WTC11 (cell line): ENCODE measurements around the gene CRACDL. TPM values are rescaled to one million over a fixed set of nuclear protein-coding genes. Genes with fewer than 3 reads are reported as not detected.

Experiments used
- ATAC-seq: fragments of 200-7000 bp; cut with Tn5 transposase; 2 replicates; pipeline ENCODE4 v1.10.0; 2021; ENCODE audit warnings: mild to moderate bottlenecking, moderate library complexity
- CTCF ChIA-PET: fragments of 300-600 bp; sonication (Branson Sonifier 250); formaldehyde crosslinking; loops from one replicate; lab custom pipeline; 2021; ENCODE audit warnings: antibody characterized with exemption; lab: Charles Lee
- POLR2A ChIA-PET: fragments of 350-600 bp; sonication (Branson Sonifier 250); formaldehyde crosslinking; loops from one replicate; lab custom pipeline; 2021; ENCODE audit warnings: antibody characterized with exemption; lab: Charles Lee
- DNase-seq: peaks from one replicate; pipeline ENCODE4 v3.0.0; 2021; ENCODE audit warnings: low spot score
- H3K27ac Mint-ChIP-seq: 2 replicates; pipeline ENCODE4 v1.8.0; 2021; ENCODE audit warnings: mixed read lengths
- H3K27me3 Mint-ChIP-seq: 2 replicates; pipeline ENCODE4 v1.8.0; 2021; ENCODE audit warnings: low read depth, mild to moderate bottlenecking, moderate library complexity, mixed read lengths
- H3K36me3 Mint-ChIP-seq: 2 replicates; pipeline ENCODE4 v1.8.0; 2021; ENCODE audit warnings: mixed read lengths
- H3K4me1 Mint-ChIP-seq: 2 replicates; pipeline ENCODE4 v1.8.0; 2022; ENCODE audit warnings: mixed read lengths
- H3K4me3 Mint-ChIP-seq: 2 replicates; pipeline ENCODE4 v1.8.0; 2021; ENCODE audit warnings: mild to moderate bottlenecking, moderate library complexity, mixed read lengths
- H3K9me3 Mint-ChIP-seq: 2 replicates; pipeline ENCODE4 v1.8.0; 2021; ENCODE audit warnings: mixed read lengths
- CBFB ChIP-seq: sonication (generic); formaldehyde crosslinking; IDR thresholded peaks from 2 replicates; pipeline ENCODE4 v1.8.1; 2022; ENCODE audit warnings: mild to moderate bottlenecking, low read depth, missing genetic modification reagents
- CREB1 ChIP-seq: sonication (generic); formaldehyde crosslinking; IDR thresholded peaks from 2 replicates; pipeline ENCODE4 v1.8.0; 2023; ENCODE audit warnings: mild to moderate bottlenecking, missing genetic modification reagents
- FOXJ3 ChIP-seq: sonication (generic); formaldehyde crosslinking; IDR thresholded peaks from 2 replicates; pipeline ENCODE4 v1.9.0; 2021; ENCODE audit warnings: missing genetic modification reagents, mild to moderate bottlenecking, borderline replicate concordance
- IRF2 ChIP-seq: sonication (generic); formaldehyde crosslinking; IDR thresholded peaks from 2 replicates; pipeline ENCODE4 v1.8.0; 2022; ENCODE audit warnings: low read depth, missing genetic modification reagents, borderline replicate concordance
- JAZF1 ChIP-seq: fragments of 250-450 bp; sonication (Bioruptor Pico); IDR thresholded peaks from 2 replicates; pipeline ENCODE4 v1.9.0; 2021; ENCODE audit warnings: moderate library complexity, mild to moderate bottlenecking, inconsistent platforms
- KAT7 ChIP-seq: sonication (generic); formaldehyde crosslinking; IDR thresholded peaks from 2 replicates; pipeline ENCODE4 v1.8.1; 2023; ENCODE audit warnings: missing genetic modification reagents, mild to moderate bottlenecking, borderline replicate concordance
- MXD4 ChIP-seq: fragments of 250-450 bp; sonication (Bioruptor Pico); IDR thresholded peaks from 2 replicates; pipeline ENCODE4 v1.8.0; 2021; ENCODE audit warnings: mild to moderate bottlenecking, moderate library complexity, borderline replicate concordance
- NR3C1 ChIP-seq: sonication (generic); formaldehyde crosslinking; conservative IDR thresholded peaks from 2 replicates; pipeline ENCODE4 v1.8.1; 2023; ENCODE audit warnings: low read depth, mild to moderate bottlenecking, missing genetic modification reagents
- SMAD4 ChIP-seq: sonication (generic); formaldehyde crosslinking; IDR thresholded peaks from 2 replicates; pipeline ENCODE4 v1.8.0; 2022; ENCODE audit warnings: mild to moderate bottlenecking, missing genetic modification reagents
- TP53 ChIP-seq: sonication (generic); formaldehyde crosslinking; IDR thresholded peaks from 2 replicates; pipeline ENCODE4 v1.8.1; 2023; ENCODE audit warnings: mild to moderate bottlenecking, missing genetic modification reagents
- ZNF232 ChIP-seq: sonication (generic); formaldehyde crosslinking; IDR thresholded peaks from 2 replicates; pipeline ENCODE4 v1.8.0; 2022; ENCODE audit warnings: mild to moderate bottlenecking, missing genetic modification reagents
- ZNF317 ChIP-seq: sonication (generic); formaldehyde crosslinking; IDR thresholded peaks from 2 replicates; pipeline ENCODE4 v1.8.1; 2023; ENCODE audit warnings: low read depth, mild to moderate bottlenecking, moderate library complexity, missing genetic modification reagents, borderline replicate concordance
- ZNF396 ChIP-seq: fragments of 250-450 bp; sonication (Bioruptor Pico); IDR thresholded peaks from 2 replicates; pipeline ENCODE4 v1.8.0; 2021; ENCODE audit warnings: mild to moderate bottlenecking, moderate library complexity, borderline replicate concordance
- ZNF423 ChIP-seq: fragments of 250-450 bp; sonication (Bioruptor Pico); IDR thresholded peaks from 2 replicates; pipeline ENCODE4 v2.1.2; 2022; ENCODE audit warnings: mild to moderate bottlenecking, moderate library complexity
- total RNA-seq: library from RNA; stranded (reverse); gene quantifications from 3 replicates; pipeline ENCODE4 v1.2.3, GENCODE V29; 2021
- TF ChIP-seq, protein P1 (sequence below): fragments of 250-450 bp; sonication (Bioruptor Pico); IDR thresholded peaks from 2 replicates; pipeline ENCODE4 v1.9.0; 2021; ENCODE audit warnings: mild to moderate bottlenecking, borderline replicate concordance
- TF ChIP-seq, protein P2 (sequence below): fragments of 250-450 bp; sonication (Bioruptor Pico); IDR thresholded peaks from 2 replicates; pipeline ENCODE4 v1.9.0; 2021; ENCODE audit warnings: mild to moderate bottlenecking

Gene CRACDL
- total RNA-seq, 1 experiment from 2014 or later: 0.72 TPM

DNA sequence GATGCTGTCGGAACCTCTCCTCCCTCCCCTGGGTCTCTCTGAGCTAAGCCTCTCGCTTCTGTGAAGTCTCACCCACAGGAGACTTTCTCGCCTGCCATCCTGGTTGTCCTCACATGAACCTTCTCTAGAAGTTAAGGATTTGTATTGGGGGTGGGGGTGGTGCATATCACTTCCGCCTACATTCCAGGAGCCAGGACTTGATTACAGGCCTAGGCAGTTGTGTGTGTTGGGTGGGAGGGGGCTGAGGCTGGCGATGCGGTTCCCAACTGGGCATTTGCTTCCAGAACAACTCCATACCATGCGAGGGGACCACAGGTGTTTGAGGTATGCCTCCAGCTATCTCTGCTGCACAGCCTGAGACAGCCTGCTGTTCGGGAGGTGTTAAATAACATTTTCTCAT, 148.3 kb downstream of the CRACDL start (continued):
- TF ChIP-seq NR3C1 (CRISPR knock-in tag) (no peak), MXD4 (no peak), ZNF423 (CRISPR knock-in tag) (no peak)
- TF ChIP-seq, protein P1, sequence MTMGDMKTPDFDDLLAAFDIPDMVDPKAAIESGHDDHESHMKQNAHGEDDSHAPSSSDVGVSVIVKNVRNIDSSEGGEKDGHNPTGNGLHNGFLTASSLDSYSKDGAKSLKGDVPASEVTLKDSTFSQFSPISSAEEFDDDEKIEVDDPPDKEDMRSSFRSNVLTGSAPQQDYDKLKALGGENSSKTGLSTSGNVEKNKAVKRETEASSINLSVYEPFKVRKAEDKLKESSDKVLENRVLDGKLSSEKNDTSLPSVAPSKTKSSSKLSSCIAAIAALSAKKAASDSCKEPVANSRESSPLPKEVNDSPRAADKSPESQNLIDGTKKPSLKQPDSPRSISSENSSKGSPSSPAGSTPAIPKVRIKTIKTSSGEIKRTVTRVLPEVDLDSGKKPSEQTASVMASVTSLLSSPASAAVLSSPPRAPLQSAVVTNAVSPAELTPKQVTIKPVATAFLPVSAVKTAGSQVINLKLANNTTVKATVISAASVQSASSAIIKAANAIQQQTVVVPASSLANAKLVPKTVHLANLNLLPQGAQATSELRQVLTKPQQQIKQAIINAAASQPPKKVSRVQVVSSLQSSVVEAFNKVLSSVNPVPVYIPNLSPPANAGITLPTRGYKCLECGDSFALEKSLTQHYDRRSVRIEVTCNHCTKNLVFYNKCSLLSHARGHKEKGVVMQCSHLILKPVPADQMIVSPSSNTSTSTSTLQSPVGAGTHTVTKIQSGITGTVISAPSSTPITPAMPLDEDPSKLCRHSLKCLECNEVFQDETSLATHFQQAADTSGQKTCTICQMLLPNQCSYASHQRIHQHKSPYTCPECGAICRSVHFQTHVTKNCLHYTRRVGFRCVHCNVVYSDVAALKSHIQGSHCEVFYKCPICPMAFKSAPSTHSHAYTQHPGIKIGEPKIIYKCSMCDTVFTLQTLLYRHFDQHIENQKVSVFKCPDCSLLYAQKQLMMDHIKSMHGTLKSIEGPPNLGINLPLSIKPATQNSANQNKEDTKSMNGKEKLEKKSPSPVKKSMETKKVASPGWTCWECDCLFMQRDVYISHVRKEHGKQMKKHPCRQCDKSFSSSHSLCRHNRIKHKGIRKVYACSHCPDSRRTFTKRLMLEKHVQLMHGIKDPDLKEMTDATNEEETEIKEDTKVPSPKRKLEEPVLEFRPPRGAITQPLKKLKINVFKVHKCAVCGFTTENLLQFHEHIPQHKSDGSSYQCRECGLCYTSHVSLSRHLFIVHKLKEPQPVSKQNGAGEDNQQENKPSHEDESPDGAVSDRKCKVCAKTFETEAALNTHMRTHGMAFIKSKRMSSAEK (CRISPR knock-in tag): no peak

DNA sequence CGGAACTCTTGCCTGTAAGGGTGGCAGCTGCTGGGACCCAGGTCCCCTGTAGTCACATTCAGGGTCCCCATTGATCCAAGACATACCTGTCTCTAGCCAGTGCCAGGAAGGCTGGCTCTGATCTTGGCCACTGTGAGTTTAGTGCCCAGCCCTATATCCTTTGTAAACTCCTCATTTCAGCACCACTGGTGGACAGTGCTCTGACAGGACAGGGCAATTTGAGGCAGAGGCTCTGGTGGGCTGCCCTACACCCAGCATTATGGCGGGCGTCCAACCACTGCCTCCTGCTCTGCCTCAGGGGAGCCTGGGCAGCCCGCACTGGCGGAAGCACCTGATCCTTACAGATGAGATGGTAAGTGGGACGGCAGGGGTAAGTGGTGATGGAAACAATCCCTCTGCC, 149.8 kb downstream of the CRACDL start:
- H3K27ac Mint-ChIP-seq: no peak overlapping the region
- peaks cover 16% of the 10 kb centered on the region for H3K9me3 Mint-ChIP-seq
- H3K4me1 Mint-ChIP-seq: peaks cover 5% of the 10 kb centered on the region
- H3K36me3 Mint-ChIP-seq: peaks cover 12% of the 10 kb centered on the region
- H3K27me3 Mint-ChIP-seq: peaks cover 5% of the 10 kb centered on the region; the same call in 1 of the 2 replicates
- TF ChIP-seq ZNF232 (CRISPR knock-in tag) (no peak), CBFB (CRISPR knock-in tag) (no peak), CREB1 (no peak), JAZF1 (CRISPR knock-in tag) (no peak), MXD4 (no peak), IRF2 (CRISPR knock-in tag) (no peak), SMAD4 (CRISPR knock-in tag) (no peak)
- TF ChIP-seq, all 79 proteins: peak for 0
- ChIA-PET CTCF (no interaction called here), POLR2A (no interaction called here)
- no peak overlapping the region for H3K4me3 Mint-ChIP-seq
- DNase-seq (no peak), ATAC-seq (no peak)

DNA sequence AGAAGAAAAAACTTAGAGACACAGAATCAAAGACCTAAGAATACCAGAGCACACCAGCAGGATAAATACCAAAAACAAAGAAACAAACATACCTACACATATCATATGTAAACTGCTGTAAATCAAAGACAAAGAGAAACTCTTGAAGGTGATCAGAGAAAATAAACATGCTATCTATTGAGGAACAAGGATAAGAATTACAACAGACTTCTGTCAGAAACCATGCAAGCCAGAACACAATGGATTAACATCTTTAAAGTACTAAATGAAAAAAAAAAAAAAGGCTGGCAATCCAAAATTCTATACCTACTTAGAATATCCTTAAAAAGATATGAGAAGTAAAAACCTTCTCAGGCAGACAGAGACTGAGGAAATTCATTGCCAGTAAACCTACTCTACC, 153.5 kb downstream of the CRACDL start:
- Mint-ChIP-seq H3K4me3 (no peak overlapping the region), H3K27ac (no peak overlapping the region), H3K9me3 (peaks cover 22% of the 10 kb centered on the region), H3K36me3 (peaks cover 12% of the 10 kb centered on the region), H3K4me1 (peaks cover 8% of the 10 kb centered on the region), H3K27me3 (peaks cover 5% of the 10 kb centered on the region; the same call in 1 of the 2 replicates)
- ATAC-seq: no peak
- TF ChIP-seq ZNF396 (CRISPR knock-in tag) (no peak), KAT7 (CRISPR knock-in tag) (no peak), ZNF317 (CRISPR knock-in tag) (peak; percentile 76; the same call in 1 of the 2 replicates)
- DNase-seq: no peak
- ChIA-PET POLR2A (no interaction called here), CTCF (no interaction called here)

DNA sequence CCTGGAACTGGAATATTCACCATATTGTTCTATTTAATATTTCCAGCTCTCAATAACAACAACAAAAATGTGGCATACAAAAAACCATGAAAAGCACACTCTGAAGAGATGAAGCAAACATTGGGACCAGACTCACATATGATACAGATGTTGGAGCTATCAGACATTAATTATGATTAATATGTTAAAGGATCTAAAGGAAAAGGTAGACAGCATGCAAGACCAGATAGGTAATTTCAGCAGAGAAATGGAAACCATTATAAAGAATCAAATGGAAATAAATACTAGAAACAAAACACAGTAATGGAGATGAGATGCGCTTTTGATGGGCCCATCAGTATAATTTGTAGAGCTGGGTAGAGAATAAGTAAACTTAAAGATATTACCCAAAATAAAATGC, 154.2 kb downstream of the CRACDL start:
- H3K4me1 Mint-ChIP-seq: peaks cover 7% of the 10 kb centered on the region
- no peak for DNase-seq
- H3K27me3 Mint-ChIP-seq: peaks cover 5% of the 10 kb centered on the region; the same call in 1 of the 2 replicates
- POLR2A ChIA-PET: no interaction called here
- no peak for ATAC-seq
- H3K4me3 Mint-ChIP-seq: no peak overlapping the region
- H3K27ac Mint-ChIP-seq: no peak overlapping the region
- TF ChIP-seq FOXJ3 (CRISPR knock-in tag) (no peak), SMAD4 (CRISPR knock-in tag) (no peak), TP53 (no peak)
- TF ChIP-seq, protein P2, sequence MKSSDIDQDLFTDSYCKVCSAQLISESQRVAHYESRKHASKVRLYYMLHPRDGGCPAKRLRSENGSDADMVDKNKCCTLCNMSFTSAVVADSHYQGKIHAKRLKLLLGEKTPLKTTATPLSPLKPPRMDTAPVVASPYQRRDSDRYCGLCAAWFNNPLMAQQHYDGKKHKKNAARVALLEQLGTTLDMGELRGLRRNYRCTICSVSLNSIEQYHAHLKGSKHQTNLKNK (CRISPR knock-in tag): no peak
- peaks cover 12% of the 10 kb centered on the region for H3K36me3 Mint-ChIP-seq
- peaks cover 28% of the 10 kb centered on the region for H3K9me3 Mint-ChIP-seq
- CTCF ChIA-PET: no interaction called here
